NCI-H2081 treated with DMSO at 0.1 percent for 48 hours (cell line): ENCODE data around the gene RABGEF1.
"Not testable (repeated sequence)": the region's sequence is repeated elsewhere in the genome, so short reads cannot be mapped to it uniquely, and the experiment has no call there.

Experiments
- DNase-seq: peaks from one replicate; lab custom pipeline; 2025; lab: John Stamatoyannopoulos, UW

RABGEF1 gene

DNA sequence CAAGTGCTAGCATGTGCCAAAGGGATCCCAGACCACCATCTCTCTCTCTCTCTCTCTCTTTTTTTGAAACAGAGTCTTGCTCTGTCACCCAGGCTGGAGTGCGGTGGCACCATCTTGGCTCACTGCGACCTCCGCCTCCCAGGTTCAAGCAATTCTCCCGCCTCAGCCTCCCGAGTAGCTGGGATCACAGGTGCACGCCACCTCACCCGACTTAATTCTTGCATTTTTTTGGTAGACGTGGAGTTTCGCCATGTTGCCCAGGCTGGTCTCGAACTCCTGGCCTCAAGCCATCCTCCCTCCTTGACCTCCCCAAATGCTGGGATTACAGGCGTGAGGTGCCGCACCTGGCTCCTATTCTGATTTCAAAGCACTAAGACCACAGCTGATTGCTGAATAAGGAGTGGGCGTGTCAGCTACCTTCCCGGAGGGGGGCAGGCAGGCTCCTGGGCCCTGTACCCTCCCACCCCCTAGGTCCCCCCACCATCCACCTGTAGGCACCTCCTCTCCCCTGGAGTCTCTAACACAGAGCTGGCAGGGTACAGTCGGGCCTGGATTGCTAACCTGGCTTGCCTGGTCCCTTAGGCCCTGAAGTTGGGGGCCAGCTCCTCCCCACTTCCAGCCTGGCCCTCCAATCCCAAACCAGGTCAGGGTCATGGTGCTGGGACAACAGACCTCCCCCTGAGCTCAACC, 74.8 kb downstream of the RABGEF1 start:
- DNase-seq = not testable (repeated sequence)

DNA sequence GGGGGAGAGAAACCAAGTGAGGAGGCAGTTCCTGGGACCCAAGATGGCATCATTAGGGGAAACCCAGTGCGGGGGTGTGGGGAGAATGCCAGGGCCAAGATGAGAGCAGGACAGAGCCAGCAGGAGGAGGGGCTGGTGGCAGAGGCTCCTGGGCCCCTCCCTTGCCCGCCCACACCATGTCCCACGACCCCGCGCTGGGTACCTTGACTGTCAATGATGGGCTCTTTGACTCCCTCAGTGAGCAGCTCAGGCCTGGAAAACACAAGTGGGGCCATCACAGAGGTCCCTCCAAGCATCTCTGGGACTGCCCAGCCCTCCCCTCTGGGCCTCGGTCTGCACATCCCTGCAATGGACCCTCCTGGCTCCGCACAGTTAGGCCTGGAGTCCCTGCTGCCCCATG, 75.4 kb downstream of the RABGEF1 start:
- no peak for DNase-seq

DNA sequence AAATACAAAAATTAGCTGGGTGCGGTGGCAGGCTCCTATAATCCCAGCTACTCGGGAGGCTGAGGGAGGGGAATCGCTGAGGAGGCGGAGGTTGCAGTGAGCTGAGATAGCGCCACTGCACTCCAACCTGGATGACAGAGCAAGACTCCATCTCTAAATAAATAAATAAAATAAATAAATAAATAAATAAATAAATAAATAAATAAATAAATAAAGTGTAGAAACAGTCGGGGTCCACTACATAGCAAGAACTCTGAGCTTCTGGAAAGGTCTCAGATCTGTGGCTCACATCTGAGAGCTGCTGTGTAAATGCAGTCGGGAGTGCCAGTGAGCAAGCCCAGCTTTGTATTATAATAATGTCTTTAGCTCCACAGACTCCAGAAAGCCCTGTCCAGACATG, 76.1 kb downstream of the RABGEF1 start:
- not testable (repeated sequence) for DNase-seq

GRCh38 chr7:66817208-66817795, 76.8 kb downstream of the RABGEF1 start:
- not testable (repeated sequence) for DNase-seq

- DNase-seq = not testable (repeated sequence)
These were observed 77.4 kb downstream of the RABGEF1 start for GRCh38 chr7:66817956-66818355.

- DNase-seq = no peak
These were observed 83.5 kb downstream of the RABGEF1 start for GRCh38 chr7:66824041-66824440.

GRCh38 chr7:66825538-66825937, 85.0 kb downstream of the RABGEF1 start:
- DNase-seq = not testable (repeated sequence)

GRCh38 chr7:66826649-66827048, 86.1 kb downstream of the RABGEF1 start:
- DNase-seq = no peak

DNA sequence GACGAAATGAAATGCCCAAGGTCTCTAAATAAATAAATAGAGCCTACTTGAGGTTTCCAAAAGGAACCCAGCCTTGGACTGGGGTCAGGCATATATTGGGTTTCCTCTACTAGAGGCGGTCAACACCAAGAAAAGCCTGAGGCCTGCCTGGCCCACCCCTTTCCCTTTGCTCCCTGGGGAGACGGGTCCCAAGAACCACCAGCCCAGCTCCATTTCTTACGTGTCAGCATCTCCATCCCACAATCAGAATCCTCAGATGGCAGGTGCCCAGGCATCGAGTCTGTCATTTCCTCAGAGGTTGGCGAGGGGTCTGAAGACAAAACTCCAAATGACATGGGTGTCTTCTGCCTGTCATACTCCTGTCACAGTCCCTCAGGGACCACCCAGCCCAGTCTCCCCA, 90.4 kb downstream of the RABGEF1 start:
- DNase-seq = not testable (repeated sequence)

DNA sequence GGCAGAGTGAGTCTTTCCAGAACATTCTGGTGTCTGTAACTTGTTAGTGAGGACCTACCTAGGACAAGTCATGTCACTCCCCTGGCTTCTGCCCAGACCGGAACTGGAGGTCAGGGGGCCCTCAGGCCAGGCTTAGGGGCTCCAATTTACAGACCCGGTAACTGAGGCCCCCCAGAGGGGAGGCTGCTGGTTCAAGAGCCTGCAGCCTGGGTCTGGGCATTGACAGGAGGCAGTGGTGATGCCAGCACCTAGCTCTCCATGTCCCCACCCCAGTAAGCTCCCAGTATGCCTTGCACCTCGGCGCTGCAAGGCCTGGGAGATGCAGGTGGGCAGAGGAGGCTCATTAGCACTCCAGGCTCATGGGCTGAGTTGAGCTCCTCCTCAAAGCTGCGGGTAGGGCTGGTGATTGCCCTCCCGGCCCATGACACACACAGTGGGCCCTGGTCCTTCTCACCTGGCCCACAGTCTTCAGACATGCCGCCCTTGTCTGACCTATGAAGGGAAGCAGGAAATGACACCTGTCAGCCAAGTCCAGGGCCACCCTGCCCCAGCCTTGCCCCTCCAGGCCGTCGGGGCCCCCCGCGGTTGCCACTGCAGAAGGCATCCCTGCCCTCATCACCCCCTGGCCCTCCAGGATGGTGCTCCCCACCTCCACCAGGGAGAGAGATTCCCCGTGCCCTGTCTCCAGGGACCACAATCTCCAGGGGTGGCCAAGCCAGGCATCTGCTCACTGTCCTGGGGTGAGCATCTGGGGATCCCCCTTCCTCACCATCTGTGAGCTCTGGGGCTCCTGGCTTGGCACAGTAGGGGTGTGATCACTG, 92.2 kb downstream of the RABGEF1 start:
- DNase-seq = no peak

DNA sequence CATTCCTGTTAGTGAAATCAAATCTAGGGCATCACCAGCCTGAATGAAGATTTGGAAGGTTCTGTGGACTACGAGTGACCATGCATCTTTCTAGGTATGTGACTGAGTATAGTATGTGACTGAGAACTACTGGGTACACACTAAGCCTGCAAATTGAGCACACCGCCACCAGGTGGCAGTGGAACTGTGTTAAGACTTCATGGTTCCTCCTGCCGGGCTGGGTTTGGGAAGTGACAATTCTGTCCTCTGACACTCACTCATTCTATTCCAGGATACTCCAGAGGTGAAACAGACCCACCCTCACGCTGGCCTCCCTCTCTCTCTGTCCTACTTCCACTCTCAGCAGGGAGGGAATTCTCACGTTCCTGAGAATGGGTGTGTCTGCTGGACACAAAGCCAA, 96.5 kb downstream of the RABGEF1 start:
- DNase-seq = no peak

- no peak for DNase-seq
These were observed 97.1 kb downstream of the RABGEF1 start for GRCh38 chr7:66837661-66838060.

DNA sequence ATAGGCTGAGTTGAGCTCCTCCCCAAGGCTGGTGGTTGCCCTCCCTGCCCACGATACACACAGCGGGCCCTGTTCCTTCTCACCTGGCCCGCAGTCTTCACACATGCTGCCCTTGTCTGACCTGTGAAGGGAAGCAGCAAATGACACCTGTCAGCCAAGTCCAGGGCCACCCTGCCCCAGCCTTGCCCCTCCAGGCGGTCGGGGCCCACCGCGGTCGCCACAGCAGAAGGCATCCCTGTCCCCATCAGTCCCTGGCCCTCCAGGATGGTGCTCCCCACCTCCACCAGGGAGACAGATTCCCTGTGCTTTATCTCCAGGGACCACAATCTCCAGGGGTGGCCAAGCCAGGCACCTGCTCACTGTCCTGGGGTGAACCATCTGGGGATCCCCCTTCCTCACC, 99.3 kb downstream of the RABGEF1 start:
- DNase-seq = no peak

DNA sequence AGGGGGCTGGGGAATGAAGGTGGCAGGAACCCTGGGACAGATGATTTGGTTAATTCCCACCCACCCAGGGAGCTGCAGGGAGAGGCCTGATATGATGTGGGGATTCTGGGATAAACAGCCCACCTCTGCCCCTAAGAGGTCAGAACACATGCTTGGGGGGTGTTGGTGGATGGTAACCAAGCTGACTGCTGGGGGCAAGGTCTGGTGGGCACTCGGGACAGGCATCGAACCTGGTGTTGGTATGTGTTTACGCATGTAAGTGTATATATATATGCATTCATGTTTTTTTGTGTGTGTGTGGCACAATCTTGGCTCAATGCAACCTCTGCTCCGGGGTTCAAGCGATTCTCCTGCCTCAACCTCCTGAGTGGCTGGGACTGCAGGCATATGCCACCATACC, 99.8 kb downstream of the RABGEF1 start:
- DNase-seq = no peak

DNA sequence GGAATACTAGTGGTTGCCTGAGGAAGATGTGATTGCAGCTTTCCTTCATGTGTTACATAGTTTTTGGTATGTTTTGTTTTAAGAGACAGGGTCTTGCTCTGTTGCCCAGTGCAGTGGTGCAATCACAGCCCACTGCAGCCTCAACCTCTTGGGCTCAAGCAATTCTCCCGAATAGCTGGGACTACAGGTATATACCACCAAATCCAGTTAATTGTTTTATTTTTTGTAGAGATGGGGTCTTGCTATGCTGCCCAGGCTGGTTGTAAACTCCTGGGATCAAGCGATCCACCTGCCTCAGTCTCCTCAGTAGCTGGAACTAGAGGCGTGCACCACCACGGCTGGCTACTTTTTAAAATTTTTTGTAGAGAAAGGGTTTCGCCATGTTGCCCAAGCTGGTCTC, 101.4 kb downstream of the RABGEF1 start:
- no peak for DNase-seq

DNA sequence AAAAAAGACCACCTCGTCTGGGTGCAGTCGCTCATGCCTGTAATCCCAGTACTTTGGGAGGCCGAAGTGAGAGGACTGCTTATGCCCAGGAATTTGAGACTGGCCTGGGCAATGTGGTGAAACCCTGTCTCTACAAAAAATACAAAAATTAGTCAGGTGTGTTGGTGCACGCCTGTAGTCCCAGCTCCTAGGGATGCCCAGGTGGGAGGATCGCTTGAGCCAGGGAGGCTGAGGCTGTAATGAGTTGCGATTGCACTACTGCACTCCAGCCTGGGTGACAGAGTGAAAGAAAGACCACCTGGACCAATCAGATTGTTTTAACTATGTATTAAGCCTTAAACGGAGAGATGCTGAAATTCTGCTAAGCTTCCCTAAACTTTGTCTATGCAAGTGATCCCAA, 103.0 kb downstream of the RABGEF1 start:
- DNase-seq = not testable (repeated sequence)

- DNase-seq = peak; percentile 93
These were observed 104.2 kb downstream of the RABGEF1 start for GRCh38 chr7:66844552-66845378.

GRCh38 chr7:66845379-66846095, 105.0 kb downstream of the RABGEF1 start:
- DNase-seq = no peak

GRCh38 chr7:66846096-66846445, 105.5 kb downstream of the RABGEF1 start:
- DNase-seq = not testable (repeated sequence)

GRCh38 chr7:66847523-66847855, 107.0 kb downstream of the RABGEF1 start:
- DNase-seq = not testable (repeated sequence)

DNA sequence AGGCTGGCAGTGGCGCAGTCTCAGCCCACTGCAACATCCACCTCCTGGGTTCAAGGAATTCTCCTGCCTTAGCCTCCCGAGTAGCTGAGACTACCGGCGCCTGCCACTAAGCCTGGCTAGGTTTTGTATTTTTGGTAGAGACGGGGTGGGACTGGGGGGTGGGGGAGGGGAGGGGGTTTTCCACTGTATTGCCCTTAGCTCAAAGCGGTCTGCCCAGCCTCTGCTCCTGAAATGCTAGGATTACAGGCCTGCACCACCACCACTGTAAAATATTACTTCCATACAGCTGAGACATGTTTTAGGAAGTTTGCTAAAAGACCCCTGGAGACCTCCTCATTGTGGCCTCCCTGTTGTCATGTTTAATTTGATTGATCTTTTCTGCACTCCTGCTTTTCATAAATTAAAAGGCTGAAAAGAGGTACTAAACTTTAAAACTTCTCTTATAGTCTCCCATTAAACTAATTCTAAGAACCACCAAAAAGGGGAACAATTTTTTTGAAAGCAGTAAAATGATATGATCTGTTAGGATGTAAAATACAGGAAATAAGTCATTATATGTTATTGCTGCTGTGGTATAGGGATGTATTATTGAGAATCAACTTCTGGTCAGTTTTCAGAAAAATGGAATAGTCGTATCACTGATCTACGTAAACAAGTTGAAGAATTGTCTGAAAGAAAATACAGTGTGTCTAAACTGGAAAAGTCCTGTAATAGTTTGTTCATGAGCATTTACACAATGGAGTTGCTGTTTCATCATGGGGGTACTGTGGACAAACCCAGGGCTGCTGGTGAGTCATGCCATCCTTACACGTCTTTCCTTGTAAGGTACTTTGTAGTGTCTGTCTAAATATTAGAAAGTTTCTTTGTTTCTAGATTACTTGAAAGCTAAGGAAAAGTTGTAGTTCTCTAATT, 107.6 kb downstream of the RABGEF1 start:
- DNase-seq = no peak
